ENCODE measurements around the gene ZFAND3. TPM values are rescaled to one million over a fixed set of nuclear protein-coding genes. Genes with fewer than 3 reads are reported as not detected.

Gene ZFAND3
- total and polyA plus RNA-seq, 2 donors (not counting 1 experiment from before 2014, with no cell fraction given): 13.5 to 58.3 TPM

GRCh38 chr6:37806213-37806612, 13.3 kb upstream of the ZFAND3 start:
- ATAC-seq (ENCODE audit: low read depth): no peak
- H3K27me3 ChIP-seq (replicated peaks in 1 of 4; ENCODE audit: control extremely low read depth in 1 of 4, control insufficient read depth in 3 of 4, insufficient read depth in 4 of 4, low read length in 3 of 4): peaks cover 0 to 4% (median 0%) of the 10 kb centered on the region in 4 experiments
- Mint-ChIP-seq H3K4me1 (no peaks in the 10 kb centered on the region), H3K4me3 (no peak overlapping the region), H3K9me3 (ENCODE audit: insufficient read depth) (no peaks in the 10 kb centered on the region), H3K27ac (no peak overlapping the region), H3K27me3 (peaks cover 8% of the 10 kb centered on the region)
- no peak overlapping the region for H3K9ac ChIP-seq (ENCODE audit: low read length)
- no peaks in the 10 kb centered on the region for H3K79me2 ChIP-seq (ENCODE audit: control insufficient read depth, insufficient read depth, low read length)
- no peak for TF ChIP-seq CTCF (IDR thresholded peaks at IDR 0.05)
- no peak for TF ChIP-seq EZH2 (IDR thresholded peaks at IDR 0.05; ENCODE audit: borderline replicate concordance, insufficient read depth, low read depth, low read length, poor library complexity, severe bottlenecking)
- no peak overlapping the region for H2AFZ ChIP-seq (ENCODE audit: insufficient read depth, low read depth, low read length, poor library complexity, severe bottlenecking)
- ChIA-PET POLR2A (no interaction called here), CTCF (interaction anchor here (1.3 kb wide), 1 partner anchor 11 kb away, joined by 3 read pairs; no protein-coding TSS in a partner anchor)
- intact Hi-C loops (cut with micrococcal nuclease): no loop called here
- no peak overlapping the region for H3K4me3 ChIP-seq (ENCODE audit: control extremely low read depth in 1 of 5, extremely low read depth in 1 of 5, insufficient read depth in 1 of 5, low read depth in 2 of 5, low read length in 4 of 5)
- no peaks in the 10 kb centered on the region for H3K4me1 ChIP-seq (ENCODE audit: control insufficient read depth in 2 of 2, insufficient read depth in 2 of 2, low read length in 2 of 2)
- WGBS (ENCODE audit: insufficient coverage): 100% methylated on average over 2 of the region's 2 CpGs
- no peak overlapping the region for H3K27ac ChIP-seq (ENCODE audit: low read length in 2 of 2)
- H3K9me3 ChIP-seq (ENCODE audit: control extremely low read depth in 1 of 3, control insufficient read depth in 2 of 3, insufficient read depth in 1 of 3, low read length in 2 of 3): peaks cover 0 to 3% (median 0%) of the 10 kb centered on the region in 3 donors
- no peak overlapping the region for H3K4me2 ChIP-seq (replicated peaks; ENCODE audit: low read depth, low read length, poor library complexity, severe bottlenecking)
- no peak for DNase-seq
- no peaks in the 10 kb centered on the region for H4K20me1 ChIP-seq (ENCODE audit: control insufficient read depth, insufficient read depth, low read length, poor library complexity, severe bottlenecking)
- H3K36me3 ChIP-seq (replicated peaks in 1 of 2; ENCODE audit: control extremely low read depth in 1 of 2, control insufficient read depth in 1 of 2, extremely low read depth in 1 of 2, insufficient read depth in 2 of 2, low read length in 1 of 2): no peaks in the 10 kb centered on the region

GRCh38 chr6:37807656-37808055, 11.9 kb upstream of the ZFAND3 start:
- intact Hi-C loops (cut with micrococcal nuclease): no loop called here
- no peak overlapping the region for H2AFZ ChIP-seq (ENCODE audit: insufficient read depth, low read depth, low read length, poor library complexity, severe bottlenecking)
- no peak overlapping the region for H3K27ac ChIP-seq (ENCODE audit: low read length in 2 of 2)
- no peak overlapping the region for H3K27ac Mint-ChIP-seq
- no peaks in the 10 kb centered on the region for H3K9me3 Mint-ChIP-seq (ENCODE audit: insufficient read depth)
- no peak overlapping the region for H3K9ac ChIP-seq (ENCODE audit: low read length)
- H3K4me2 ChIP-seq (replicated peaks; ENCODE audit: low read depth, low read length, poor library complexity, severe bottlenecking): no peak overlapping the region
- DNase-seq (no peak), ATAC-seq (ENCODE audit: low read depth) (no peak)
- peaks cover 8% of the 10 kb centered on the region for H3K27me3 Mint-ChIP-seq
- 91% methylated on average over 6 of the region's 6 CpGs for WGBS (ENCODE audit: insufficient coverage)
- H3K27me3 ChIP-seq (replicated peaks in 1 of 4; ENCODE audit: control extremely low read depth in 1 of 4, control insufficient read depth in 3 of 4, insufficient read depth in 4 of 4, low read length in 3 of 4): peaks cover 0 to 4% (median 0%) of the 10 kb centered on the region in 4 experiments
- H3K79me2 ChIP-seq (ENCODE audit: control insufficient read depth, insufficient read depth, low read length): no peaks in the 10 kb centered on the region
- ChIA-PET POLR2A (no interaction called here), CTCF (no interaction called here)
- no peaks in the 10 kb centered on the region for H3K4me1 ChIP-seq (ENCODE audit: control insufficient read depth in 2 of 2, insufficient read depth in 2 of 2, low read length in 2 of 2)
- H3K4me3 ChIP-seq (ENCODE audit: control extremely low read depth in 1 of 5, extremely low read depth in 1 of 5, insufficient read depth in 1 of 5, low read depth in 2 of 5, low read length in 4 of 5): no peak overlapping the region
- no peak for TF ChIP-seq CTCF (IDR thresholded peaks at IDR 0.05)
- TF ChIP-seq EZH2 (IDR thresholded peaks at IDR 0.05; ENCODE audit: borderline replicate concordance, insufficient read depth, low read depth, low read length, poor library complexity, severe bottlenecking): no peak
- no peak overlapping the region for H3K4me3 Mint-ChIP-seq
- H3K36me3 ChIP-seq (replicated peaks in 1 of 2; ENCODE audit: control extremely low read depth in 1 of 2, control insufficient read depth in 1 of 2, extremely low read depth in 1 of 2, insufficient read depth in 2 of 2, low read length in 1 of 2): no peaks in the 10 kb centered on the region
- no peaks in the 10 kb centered on the region for H3K4me1 Mint-ChIP-seq
- peaks cover 0 to 3% (median 0%) of the 10 kb centered on the region in 3 donors for H3K9me3 ChIP-seq (ENCODE audit: control extremely low read depth in 1 of 3, control insufficient read depth in 2 of 3, insufficient read depth in 1 of 3, low read length in 2 of 3)
- H4K20me1 ChIP-seq (ENCODE audit: control insufficient read depth, insufficient read depth, low read length, poor library complexity, severe bottlenecking): no peaks in the 10 kb centered on the region
